GM21528 (cell line): ENCODE data around the gene PRR7.
"Not testable (repeated sequence)": the region's sequence is repeated elsewhere in the genome, so short reads cannot be mapped to it uniquely, and the experiment has no call there.

Experiments
- ATAC-seq: cut with Tn5 transposase; IDR thresholded peaks from one replicate; pipeline ENCODE4 v1.9.1; 2021; ENCODE audit warnings: mild to moderate bottlenecking, moderate library complexity; ENCODE audit not compliant: unreplicated experiment, low FRiP score

Gene PRR7

GRCh38 chr5:177478711-177479646 lies 32.4 kb downstream of the PRR7 start:
- ATAC-seq = no peak

- ATAC-seq = no peak
Measured at GRCh38 chr5:177479774-177480173, 33.2 kb downstream of the PRR7 start.

GRCh38 chr5:177482359-177482795 lies 35.8 kb downstream of the PRR7 start:
- ATAC-seq = no peak

DNA sequence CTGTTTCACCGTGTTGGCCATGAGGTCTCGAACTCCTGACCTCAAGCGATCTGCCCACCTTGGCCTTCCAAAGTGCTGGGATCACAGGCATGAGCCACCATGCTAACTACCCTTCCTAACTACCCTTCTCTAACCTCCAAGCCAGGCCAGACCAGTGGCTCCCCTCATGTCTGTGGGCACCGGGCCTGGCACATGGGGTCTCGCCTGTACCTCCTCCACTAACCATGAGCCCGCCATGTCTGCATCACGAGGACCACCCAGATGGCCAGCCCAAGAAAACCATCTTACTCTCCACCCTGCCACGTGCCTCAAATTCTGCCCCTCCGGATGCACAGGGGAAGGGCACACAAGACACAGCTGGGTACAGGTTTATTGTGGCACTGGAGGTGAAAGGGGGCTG lies 36.4 kb downstream of the PRR7 start:
- no peak for ATAC-seq

DNA sequence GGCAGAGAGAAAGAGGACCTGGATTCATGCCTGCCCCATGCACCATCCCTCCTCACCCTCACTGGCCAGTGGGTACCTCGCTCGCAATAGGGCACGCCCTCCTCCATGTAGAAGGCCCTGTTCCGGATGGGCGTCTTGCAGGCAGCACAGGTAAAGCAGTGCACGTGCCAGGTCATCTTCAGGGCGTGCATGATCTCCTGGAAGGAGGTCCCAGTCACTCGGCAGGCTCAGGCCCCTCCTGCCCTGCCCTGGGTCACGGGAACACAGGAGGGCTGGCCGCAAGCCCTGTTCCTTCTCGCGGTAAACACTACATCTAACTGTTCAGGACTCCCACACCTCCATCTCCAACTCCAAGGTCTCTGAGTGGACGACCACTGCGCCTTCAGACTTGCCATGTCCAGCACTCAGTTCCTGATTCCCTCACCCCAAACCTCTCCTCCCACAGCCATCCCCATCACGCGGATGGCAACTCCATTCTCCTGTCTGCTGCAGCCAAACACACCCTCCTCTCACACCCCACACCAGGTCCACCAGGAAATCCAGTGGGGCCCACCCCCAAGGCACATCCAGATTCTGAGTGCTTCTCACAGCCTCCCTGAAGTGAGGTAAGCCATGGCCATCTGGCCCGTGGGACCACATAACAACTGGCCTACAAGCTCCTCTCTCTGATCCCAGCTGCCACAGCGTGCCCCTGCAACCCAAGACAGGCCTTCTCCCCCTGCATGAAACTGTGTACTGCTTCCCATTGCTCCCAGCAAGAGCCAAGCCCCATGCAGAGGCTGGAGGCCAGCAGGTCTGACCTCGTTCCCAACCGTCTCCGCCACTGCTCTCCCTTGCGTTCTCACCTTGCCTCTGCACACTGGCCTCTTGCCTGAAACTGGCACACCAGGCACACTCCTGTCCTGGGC lies 37.6 kb downstream of the PRR7 start:
- ATAC-seq = no peak

GRCh38 chr5:177484902-177485549 lies 38.4 kb downstream of the PRR7 start:
- no peak for ATAC-seq

DNA sequence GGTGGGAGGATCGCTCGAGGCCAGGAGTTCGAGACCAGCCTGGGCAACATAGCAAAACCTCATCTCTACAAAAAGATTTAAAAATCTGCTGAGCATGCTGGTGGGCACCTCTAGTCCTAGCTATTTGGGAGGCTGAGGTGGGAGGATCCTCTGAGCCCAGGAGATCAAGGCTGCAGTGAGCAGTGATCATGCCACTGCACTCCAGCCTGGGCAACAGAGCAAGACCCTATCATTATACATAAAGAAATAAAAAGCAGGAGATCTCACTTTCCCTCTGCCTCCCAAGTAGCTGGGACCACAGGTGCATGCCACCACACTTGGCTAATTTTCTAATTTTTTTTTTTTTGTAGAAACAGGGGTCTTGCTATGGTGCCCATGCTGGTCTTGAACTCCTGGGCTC lies 39.1 kb downstream of the PRR7 start:
- ATAC-seq = not testable (repeated sequence)

DNA sequence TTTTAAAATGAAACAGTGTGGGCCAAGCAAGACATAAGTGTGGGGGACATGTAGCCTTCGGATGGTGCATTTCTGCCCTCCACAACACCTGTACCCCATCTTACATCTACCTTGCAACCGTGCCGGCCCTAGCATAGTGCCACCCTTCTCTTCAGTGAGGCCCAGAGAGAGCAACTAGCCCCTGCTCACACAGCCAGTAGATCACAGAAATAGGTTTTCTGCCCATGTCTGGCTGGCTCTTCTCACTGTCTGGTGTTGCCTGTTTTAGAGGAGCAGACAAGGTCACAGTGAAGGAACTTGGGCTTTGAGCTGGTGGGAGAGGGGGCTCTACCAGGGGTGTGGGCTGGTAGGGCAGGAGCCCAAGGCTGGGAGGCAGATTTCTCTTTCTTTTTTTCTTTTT lies 39.6 kb downstream of the PRR7 start:
- no peak for ATAC-seq

DNA sequence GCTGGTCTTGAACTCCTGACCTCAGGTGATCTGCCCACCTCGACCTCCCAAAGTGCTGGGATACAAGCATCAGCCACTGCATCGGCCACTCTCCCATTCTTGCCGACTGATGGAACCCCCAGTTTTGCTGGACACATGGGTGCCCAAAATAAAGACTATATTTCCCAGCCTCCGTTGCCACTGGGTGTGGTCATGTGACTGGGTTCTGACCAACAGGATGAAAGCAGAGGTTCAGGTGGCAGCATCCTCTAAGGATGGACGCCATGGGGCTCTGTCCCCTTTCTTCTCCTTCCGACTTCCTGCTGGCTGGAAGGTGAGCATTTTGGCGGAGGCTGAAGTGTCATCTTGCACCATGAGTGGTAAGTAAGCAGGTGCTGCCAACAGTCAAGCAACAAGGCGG lies 40.5 kb downstream of the PRR7 start:
- no peak for ATAC-seq

- ATAC-seq = no peak
Measured at GRCh38 chr5:177487975-177488374, 41.4 kb downstream of the PRR7 start.

DNA sequence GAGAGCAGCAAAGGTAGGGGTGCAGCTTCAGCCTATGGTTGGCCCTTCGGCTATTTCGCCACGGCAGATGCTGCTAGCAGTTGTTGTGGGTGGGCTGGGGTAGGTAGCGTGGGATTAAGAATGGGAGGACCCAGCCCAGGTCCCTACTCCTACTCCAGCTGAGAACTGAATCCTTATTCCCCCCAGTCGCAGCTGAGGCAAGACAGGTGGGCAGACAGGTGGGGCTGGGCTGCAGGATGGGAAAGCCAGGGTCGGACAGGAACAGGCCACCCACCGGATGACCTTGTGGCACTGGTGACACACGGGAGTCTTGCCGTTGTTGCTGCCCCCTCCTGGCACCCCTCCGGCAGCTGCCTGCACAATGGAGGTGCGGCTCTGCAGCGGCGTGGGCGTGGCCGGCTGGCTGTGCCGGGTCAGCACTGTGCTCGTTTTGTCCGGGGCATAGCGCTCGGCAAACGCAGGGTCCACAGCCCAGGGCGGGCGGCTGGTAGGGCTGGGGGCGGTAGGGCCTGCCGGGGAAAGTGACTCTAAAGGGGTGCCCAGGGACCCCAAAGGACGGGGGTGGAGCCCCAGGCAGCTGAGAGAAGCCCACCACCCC lies 42.6 kb downstream of the PRR7 start:
- no peak for ATAC-seq

- ATAC-seq = no peak
Measured at GRCh38 chr5:177490311-177490991, 43.8 kb downstream of the PRR7 start.

DNA sequence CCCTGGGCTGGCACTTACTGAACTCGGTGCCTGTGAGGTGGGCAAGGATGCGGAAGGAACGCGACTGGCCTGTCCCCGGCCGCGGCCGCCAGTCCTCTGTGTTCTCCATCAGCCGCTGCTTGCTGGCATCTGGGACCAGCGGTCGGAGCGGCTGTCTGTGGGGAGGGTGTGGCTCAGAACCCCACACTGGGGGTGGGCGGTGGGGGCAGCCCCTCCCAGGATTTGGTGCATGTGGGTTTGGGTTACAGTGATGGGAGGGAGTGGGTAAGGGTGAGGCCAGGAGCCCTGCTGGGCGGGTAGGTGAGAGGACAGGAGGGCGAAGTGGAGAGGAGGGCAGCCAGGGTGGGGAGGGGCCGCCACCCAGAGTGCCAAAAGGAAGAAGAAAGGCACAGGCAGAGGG lies 44.4 kb downstream of the PRR7 start:
- ATAC-seq = no peak

- ATAC-seq = no peak
Measured at GRCh38 chr5:177491429-177491945, 44.9 kb downstream of the PRR7 start.

DNA sequence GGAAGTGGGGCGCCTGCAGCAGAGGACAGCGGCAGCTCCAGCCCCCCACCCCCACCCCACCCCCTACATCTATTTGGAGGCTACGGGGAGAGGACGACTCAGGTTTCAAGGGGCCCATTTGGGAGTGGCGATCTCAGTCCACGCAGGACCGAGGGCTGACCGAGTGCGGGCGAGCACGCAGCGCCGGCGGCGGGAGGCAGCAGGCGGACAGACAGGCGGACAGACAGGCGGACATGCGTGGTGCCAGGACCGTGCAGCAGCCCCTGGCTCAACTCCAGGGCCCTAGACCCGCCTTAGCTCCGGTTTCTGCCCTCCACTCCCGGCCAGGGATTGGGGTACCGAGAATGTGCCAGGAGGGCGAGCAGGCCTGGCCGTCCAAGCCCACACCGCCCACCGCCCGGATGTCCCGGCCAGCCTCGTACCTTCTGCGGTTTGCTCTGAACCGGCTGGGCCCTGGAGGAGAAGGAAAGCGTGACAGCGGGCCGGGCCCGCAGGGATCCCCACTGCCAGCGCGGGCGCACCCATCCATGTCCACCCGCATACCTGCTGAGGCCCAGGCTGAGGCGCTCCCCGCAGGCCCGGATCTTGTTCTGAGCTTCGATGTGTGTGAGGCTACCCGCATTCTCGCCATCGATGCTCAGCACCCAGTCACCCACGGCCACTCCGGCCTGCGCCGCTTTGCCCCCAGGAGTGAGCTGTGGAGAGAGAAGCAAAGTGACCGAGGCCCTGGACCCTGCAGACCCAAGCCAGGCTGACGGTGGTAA lies 45.6 kb downstream of the PRR7 start:
- no peak for ATAC-seq

DNA sequence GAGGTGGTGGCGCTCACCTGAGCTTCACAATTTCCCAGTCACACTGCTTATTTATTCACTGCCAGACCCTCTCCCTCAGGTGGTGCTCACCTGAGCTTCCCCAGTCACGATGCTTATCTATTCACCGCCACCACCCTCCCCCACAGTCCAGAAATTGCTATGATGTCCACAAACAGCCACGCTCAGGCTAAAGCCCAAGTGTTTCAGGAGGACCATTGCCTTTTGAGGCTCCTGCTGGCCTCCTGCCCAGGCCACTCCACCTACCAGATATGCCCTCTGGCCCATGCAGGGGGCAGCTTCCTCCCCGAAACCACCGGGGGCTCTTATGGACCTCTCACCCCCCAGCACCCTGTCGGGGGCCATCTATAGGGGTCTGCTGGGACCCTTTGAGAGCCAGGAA lies 46.2 kb downstream of the PRR7 start:
- no peak for ATAC-seq

DNA sequence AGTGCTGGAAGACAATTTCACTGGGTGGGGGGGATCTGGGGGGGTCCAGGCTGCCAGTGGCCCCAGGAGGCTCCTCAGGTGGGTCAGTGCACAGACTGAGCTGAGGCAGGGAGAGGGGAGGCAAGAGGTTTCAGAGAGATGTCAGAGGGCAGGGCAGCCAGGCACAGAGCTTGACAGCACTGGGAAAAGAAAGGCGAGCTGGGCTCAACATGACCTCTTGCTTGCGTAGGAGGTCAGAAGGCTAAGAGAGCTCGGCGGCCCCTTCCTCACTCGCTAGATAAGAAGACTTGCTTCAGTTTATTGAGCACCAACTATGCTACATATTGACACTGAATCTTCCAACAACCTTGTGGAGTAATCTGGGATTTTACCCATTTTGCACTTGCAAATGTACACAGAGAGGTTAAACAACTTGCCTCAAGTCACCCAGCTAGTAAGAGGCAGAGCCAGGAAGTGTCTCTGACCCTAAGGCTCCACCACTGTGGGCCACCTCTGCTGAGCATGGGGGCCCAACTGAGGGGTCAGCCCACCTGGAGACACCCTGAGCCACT lies 47.3 kb downstream of the PRR7 start:
- ATAC-seq = no peak

GRCh38 chr5:177494346-177495195 lies 48.0 kb downstream of the PRR7 start:
- ATAC-seq = no peak
